GM18517 (cell line): ENCODE results near the gene EGFLAM.

Source experiments
- ATAC-seq: cut with Tn5 transposase; IDR thresholded peaks from one replicate; pipeline ENCODE4 v1.9.1; 2021; ENCODE audit warnings: mild to moderate bottlenecking, moderate library complexity; ENCODE audit not compliant: unreplicated experiment

The EGFLAM gene

GRCh38 chr5:38445374-38446028 lies 187.1 kb downstream of the EGFLAM start:
- ATAC-seq, result no peak

GRCh38 chr5:38446029-38446522 lies 187.7 kb downstream of the EGFLAM start:
- no peak for ATAC-seq

GRCh38 chr5:38447056-38447455 lies 188.7 kb downstream of the EGFLAM start:
- no peak for ATAC-seq

- no peak for ATAC-seq
Measured at GRCh38 chr5:38447786-38448185, 189.4 kb downstream of the EGFLAM start.

- ATAC-seq, result no peak
Measured at GRCh38 chr5:38448568-38449350, 190.4 kb downstream of the EGFLAM start.

GRCh38 chr5:38450627-38451026 lies 192.3 kb downstream of the EGFLAM start:
- ATAC-seq, result no peak

GRCh38 chr5:38451074-38451725 lies 192.8 kb downstream of the EGFLAM start:
- no peak for ATAC-seq

GRCh38 chr5:38452201-38452600 lies 193.8 kb downstream of the EGFLAM start:
- ATAC-seq, result no peak

- peak; percentile 99 for ATAC-seq
Measured at GRCh38 chr5:38453506-38453905, 195.1 kb downstream of the EGFLAM start.

- peak; percentile 4 for ATAC-seq
Measured at GRCh38 chr5:38453921-38454320, 195.6 kb downstream of the EGFLAM start.

- peak; percentile 48 for ATAC-seq
Measured at GRCh38 chr5:38455796-38456330, 197.5 kb downstream of the EGFLAM start.

- ATAC-seq, result no peak
Measured at GRCh38 chr5:38456657-38457399, 198.5 kb downstream of the EGFLAM start.

GRCh38 chr5:38458174-38458573 lies 199.8 kb downstream of the EGFLAM start:
- no peak for ATAC-seq

- no peak for ATAC-seq
Measured at GRCh38 chr5:38462976-38463633, 204.7 kb downstream of the EGFLAM start.

GRCh38 chr5:38463634-38464521 lies 205.5 kb downstream of the EGFLAM start:
- no peak for ATAC-seq

- no peak for ATAC-seq
Measured at GRCh38 chr5:38465061-38465460, 206.7 kb downstream of the EGFLAM start.

- ATAC-seq, result no peak
Measured at GRCh38 chr5:38465702-38466423, 207.5 kb downstream of the EGFLAM start.

GRCh38 chr5:38466424-38467189 lies 208.2 kb downstream of the EGFLAM start:
- no peak for ATAC-seq
